Parathyroid adenoma (tissue), 2 donors: ENCODE results near the gene CYP1A1.

Source experiments
- H2AFZ ChIP-seq: fragments of 300-600 bp; sonication (generic); one replicate; pipeline ENCODE4 v1.7.0; 2017; ENCODE audit warnings: antibody characterized with exemption, mild to moderate bottlenecking
- H3K27ac ChIP-seq: fragments of 300-600 bp; sonication (generic); one replicate; pipeline ENCODE4 v1.7.0; 2017
- H3K27me3 ChIP-seq: fragments of 300-600 bp; sonication (generic); one replicate; pipeline ENCODE4 v1.7.0; 2017; ENCODE audit warnings: low read length; ENCODE audit not compliant: control insufficient read depth, insufficient read depth
- H3K36me3 ChIP-seq: fragments of 300-600 bp; sonication (generic); one replicate; pipeline ENCODE4 v1.7.0; 2017; ENCODE audit warnings: low read length; ENCODE audit not compliant: control insufficient read depth, insufficient read depth
- H3K4me1 ChIP-seq: fragments of 300-600 bp; sonication (generic); one replicate; pipeline ENCODE4 v1.7.0; 2017; ENCODE audit warnings: control low read depth
- H3K4me2 ChIP-seq: fragments of 300-600 bp; sonication (generic); one replicate; pipeline ENCODE4 v1.7.0; 2017; ENCODE audit warnings: low read length
- H3K4me3 ChIP-seq: fragments of 300-600 bp; sonication (generic); one replicate; pipeline ENCODE4 v1.7.0; 2017; ENCODE audit warnings: low read depth, low read length
- H3K79me2 ChIP-seq: fragments of 300-600 bp; sonication (generic); one replicate; pipeline ENCODE4 v1.7.0; 2017; ENCODE audit warnings: control low read depth
- H3K9ac ChIP-seq: fragments of 300-600 bp; sonication (generic); one replicate; pipeline ENCODE4 v1.7.0; 2017; ENCODE audit warnings: mild to moderate bottlenecking
- H3K9me3 ChIP-seq: fragments of 300-600 bp; sonication (generic); one replicate; pipeline ENCODE4 v1.7.0; 2017; ENCODE audit warnings: low read length; ENCODE audit not compliant: control insufficient read depth
- TF ChIP-seq, protein P1 (sequence below): fragments of 300-600 bp; sonication (generic); IDR thresholded peaks from one replicate; pipeline ENCODE4 v1.7.0; 2017; ENCODE audit warnings: antibody characterized with exemption, mild to moderate bottlenecking
- donor health status: primary hyperparathyroidism.

The CYP1A1 gene, protein sequence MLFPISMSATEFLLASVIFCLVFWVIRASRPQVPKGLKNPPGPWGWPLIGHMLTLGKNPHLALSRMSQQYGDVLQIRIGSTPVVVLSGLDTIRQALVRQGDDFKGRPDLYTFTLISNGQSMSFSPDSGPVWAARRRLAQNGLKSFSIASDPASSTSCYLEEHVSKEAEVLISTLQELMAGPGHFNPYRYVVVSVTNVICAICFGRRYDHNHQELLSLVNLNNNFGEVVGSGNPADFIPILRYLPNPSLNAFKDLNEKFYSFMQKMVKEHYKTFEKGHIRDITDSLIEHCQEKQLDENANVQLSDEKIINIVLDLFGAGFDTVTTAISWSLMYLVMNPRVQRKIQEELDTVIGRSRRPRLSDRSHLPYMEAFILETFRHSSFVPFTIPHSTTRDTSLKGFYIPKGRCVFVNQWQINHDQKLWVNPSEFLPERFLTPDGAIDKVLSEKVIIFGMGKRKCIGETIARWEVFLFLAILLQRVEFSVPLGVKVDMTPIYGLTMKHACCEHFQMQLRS

DNA sequence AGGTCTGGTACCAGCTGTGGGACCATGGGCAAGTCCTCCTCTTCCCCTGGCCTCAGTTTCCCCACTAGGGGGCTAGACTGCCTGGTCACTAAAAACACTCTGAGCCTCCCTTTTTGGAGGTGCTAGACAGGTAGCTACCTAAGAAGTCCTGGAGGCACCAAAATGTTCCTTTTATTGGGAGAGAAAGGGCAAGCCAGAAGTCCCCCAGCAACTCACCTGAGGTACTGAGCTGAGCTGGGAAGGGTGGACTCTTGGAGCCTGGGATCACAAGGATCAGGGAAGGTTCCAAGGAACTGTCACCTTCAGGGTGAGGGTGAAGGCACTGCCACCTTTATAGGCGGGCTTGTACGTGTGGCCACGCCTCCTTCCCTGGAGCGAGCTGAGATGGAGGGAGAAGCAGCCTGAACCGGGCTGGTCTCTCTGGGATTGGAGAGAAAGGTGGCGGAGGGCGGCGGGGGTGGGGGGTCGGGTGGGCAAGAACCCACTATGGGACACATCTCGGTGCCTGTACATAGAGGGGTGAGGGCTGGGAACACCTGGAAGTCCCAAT is at the start of gene CYP1A1:
Gene CYP1A1 (minus strand): TSS at position 304 of the 550 bp plus-strand sequence. CDS start 2,431 bp downstream, outside the sequence.
- Histone ChIP-seq H3K4me3 (peak within 1 kb of the TSS; percentile 40), H3K36me3 (no peaks in the 10 kb centered on the region), H3K4me1 (no peaks in the 10 kb centered on the region), H3K9me3 (no peaks in the 10 kb centered on the region), H3K27ac (no peak within 1 kb of the TSS), H2AFZ (peak within 1 kb of the TSS; percentile 80), H3K79me2 (no peaks in the 10 kb centered on the region), H3K4me2 (peak within 1 kb of the TSS; percentile 81), H3K27me3 (no peaks in the 10 kb centered on the region), H3K9ac (no peak within 1 kb of the TSS)
- TF ChIP-seq, protein P1, sequence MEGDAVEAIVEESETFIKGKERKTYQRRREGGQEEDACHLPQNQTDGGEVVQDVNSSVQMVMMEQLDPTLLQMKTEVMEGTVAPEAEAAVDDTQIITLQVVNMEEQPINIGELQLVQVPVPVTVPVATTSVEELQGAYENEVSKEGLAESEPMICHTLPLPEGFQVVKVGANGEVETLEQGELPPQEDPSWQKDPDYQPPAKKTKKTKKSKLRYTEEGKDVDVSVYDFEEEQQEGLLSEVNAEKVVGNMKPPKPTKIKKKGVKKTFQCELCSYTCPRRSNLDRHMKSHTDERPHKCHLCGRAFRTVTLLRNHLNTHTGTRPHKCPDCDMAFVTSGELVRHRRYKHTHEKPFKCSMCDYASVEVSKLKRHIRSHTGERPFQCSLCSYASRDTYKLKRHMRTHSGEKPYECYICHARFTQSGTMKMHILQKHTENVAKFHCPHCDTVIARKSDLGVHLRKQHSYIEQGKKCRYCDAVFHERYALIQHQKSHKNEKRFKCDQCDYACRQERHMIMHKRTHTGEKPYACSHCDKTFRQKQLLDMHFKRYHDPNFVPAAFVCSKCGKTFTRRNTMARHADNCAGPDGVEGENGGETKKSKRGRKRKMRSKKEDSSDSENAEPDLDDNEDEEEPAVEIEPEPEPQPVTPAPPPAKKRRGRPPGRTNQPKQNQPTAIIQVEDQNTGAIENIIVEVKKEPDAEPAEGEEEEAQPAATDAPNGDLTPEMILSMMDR = no peak

DNA sequence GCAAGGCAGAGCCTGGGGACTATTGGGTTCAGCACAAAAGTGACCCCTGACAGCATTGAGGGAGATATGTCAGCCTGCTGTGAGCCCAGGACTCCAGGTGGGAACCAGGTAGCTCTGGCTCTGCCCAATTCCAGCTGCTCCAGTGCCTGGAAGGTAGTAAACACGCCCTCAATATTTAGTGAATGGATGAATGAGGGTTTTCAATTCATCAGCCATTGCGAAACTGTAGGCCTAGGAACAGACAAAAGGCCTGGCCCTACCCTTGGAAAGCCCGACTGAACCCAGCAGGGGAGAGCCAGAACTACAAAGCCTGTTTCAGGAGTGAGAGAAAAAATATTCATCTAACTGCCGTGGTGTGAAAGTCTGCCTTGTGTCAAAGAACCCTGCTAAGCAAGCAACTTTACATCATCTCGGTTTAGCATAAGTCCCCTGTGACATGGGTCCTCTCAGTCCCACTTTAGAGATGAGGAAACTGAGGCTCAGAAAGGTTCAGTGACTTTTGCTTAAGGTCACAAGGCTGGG is 48.5 kb upstream of the CYP1A1 start:
- TF ChIP-seq, protein P1 = no peak
- H3K4me1 ChIP-seq = no peaks in the 10 kb centered on the region
- no peak overlapping the region for H3K4me2 ChIP-seq
- H3K9me3 ChIP-seq = no peaks in the 10 kb centered on the region
- H3K27me3 ChIP-seq = no peaks in the 10 kb centered on the region
- H3K79me2 ChIP-seq = no peaks in the 10 kb centered on the region
- H3K36me3 ChIP-seq = no peaks in the 10 kb centered on the region
- H3K9ac ChIP-seq = no peak overlapping the region
- no peak overlapping the region for H2AFZ ChIP-seq
- no peak overlapping the region for H3K27ac ChIP-seq
- H3K4me3 ChIP-seq = no peak overlapping the region

DNA sequence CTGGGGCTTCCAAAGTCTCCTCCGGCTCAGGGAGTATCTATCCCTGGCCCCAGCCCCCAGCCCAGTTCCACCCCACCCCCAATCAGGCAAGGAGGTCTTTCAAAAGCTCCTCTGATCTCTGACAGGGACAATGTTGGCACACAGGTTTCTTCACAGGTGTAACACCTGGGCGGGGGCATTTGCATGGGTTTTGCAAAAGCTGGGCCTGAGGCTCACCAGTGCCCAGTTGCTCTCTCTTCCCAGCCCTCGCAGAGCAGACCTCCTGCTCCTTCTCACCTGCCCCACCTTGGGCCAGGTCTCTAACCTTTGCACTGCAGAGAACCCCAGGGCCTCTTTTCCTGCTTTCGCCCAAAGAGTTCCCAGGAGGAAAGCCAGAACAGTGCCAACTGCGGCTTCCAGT is 48.0 kb upstream of the CYP1A1 start:
- no peaks in the 10 kb centered on the region for H3K79me2 ChIP-seq
- no peak overlapping the region for H3K4me3 ChIP-seq
- no peak overlapping the region for H3K4me2 ChIP-seq
- H3K9me3 ChIP-seq = no peaks in the 10 kb centered on the region
- no peaks in the 10 kb centered on the region for H3K36me3 ChIP-seq
- no peaks in the 10 kb centered on the region for H3K27me3 ChIP-seq
- TF ChIP-seq, protein P1 = no peak
- no peak overlapping the region for H3K9ac ChIP-seq
- H2AFZ ChIP-seq = no peak overlapping the region
- no peak overlapping the region for H3K27ac ChIP-seq
- H3K4me1 ChIP-seq = no peaks in the 10 kb centered on the region

DNA sequence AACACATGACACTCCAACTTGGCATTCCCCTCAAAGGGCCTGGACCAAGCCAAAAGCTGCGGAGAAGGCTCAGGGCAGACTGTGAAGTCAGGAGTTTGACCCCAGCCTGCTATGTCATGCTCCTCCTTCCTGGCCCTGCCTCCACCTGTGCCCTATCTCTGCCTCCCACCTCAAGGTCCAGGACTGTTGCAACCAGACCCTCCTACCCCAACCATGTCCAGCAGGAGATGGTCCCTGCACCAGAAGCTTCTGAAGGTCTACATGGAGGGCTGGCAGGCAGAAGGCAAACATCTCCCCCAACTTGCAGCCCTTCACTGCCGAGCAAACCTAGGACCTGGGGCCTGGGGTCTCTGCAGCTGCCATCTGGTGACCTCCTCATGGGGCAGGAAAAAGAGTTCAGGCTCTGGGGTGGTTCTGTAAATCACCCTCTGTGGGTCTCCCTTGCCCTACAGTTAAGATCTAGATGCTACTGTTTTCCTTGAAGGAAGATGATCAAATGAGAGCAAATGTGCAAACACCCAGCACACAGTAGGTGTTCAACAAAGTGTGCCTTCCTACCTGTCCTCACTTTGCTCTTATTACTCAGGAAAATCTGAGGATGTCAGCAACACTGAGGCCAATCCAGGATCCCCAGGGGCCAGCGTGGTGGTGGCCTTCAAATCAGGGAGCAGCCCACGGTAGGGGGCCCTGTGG is 45.0 kb upstream of the CYP1A1 start:
- Histone ChIP-seq H3K4me2 (no peak overlapping the region), H2AFZ (no peak overlapping the region), H3K4me1 (no peaks in the 10 kb centered on the region), H3K79me2 (no peaks in the 10 kb centered on the region), H3K27me3 (no peaks in the 10 kb centered on the region), H3K36me3 (no peaks in the 10 kb centered on the region), H3K4me3 (no peak overlapping the region), H3K9me3 (no peaks in the 10 kb centered on the region), H3K27ac (no peak overlapping the region), H3K9ac (no peak overlapping the region)
- TF ChIP-seq, protein P1 = no peak
